ENCODE measurements around the gene PTN.

The PTN gene

DNA sequence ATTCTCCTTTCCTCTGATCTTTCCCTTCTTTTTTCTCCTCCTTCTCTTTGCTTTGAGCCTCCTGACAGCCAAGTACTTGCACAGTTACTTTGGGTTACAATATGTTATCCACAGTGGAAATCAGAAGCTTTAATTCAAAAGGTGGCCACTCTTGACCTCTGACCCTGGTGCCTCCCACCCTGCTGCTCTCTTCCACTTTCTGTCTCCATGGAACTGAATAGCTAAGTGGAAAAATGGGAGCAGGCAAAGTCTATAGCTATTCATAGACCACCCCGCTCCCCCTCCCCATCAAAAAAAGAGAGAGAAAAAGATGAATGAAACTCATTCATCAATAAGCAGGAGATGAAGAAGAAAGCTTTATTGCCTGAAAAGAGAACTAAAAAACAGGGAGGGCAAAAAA lies 39.4 kb downstream of the PTN start:
- TF ChIP-seq GATA3 (IDR thresholded peaks at IDR 0.05; ENCODE audit: low read depth, low read length), result no peak

DNA sequence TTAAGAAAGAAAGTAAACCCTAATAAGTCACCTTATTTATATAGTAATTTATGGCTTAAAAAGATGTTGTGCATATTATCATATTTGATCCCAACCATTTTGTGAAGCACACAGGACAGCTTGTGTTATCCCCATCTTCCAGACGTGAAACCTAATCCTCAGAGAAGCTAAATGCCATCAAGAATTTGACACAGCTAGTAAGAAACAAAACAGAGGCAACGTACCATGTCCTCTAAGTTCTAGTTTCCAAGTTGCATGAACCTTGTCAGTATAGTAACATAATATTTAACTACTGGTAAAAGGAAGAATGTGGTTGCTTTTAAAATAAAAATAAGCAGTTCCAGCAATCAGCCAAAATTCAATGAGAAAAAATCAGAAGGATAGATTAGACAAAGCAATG lies 41.5 kb downstream of the PTN start:
- no peak for TF ChIP-seq GATA3 (IDR thresholded peaks at IDR 0.05; ENCODE audit: low read depth, low read length)
- no peak for TF ChIP-seq GATA2 (IDR thresholded peaks at IDR 0.05; ENCODE audit: low read depth, low read length)

DNA sequence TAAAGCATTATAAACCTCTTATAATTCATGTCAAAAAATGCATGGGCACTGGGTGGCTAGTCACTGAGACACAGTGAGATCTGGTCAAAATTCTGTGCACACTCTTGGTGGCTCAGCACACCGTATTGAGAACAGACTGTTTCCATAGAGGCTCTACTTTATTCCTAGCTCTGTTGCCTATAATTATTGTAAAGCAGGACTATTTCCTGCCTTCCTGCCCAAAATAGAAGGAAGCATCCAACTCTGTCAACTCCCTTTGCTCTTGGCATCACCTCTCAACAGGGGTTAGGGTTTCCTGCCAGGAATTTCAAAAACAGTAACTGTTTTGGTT lies 45.1 kb downstream of the PTN start:
- no peak for TF ChIP-seq GATA3 (IDR thresholded peaks at IDR 0.05; ENCODE audit: low read depth, low read length)
- no peak for TF ChIP-seq GATA2 (IDR thresholded peaks at IDR 0.05; ENCODE audit: low read depth, low read length)

DNA sequence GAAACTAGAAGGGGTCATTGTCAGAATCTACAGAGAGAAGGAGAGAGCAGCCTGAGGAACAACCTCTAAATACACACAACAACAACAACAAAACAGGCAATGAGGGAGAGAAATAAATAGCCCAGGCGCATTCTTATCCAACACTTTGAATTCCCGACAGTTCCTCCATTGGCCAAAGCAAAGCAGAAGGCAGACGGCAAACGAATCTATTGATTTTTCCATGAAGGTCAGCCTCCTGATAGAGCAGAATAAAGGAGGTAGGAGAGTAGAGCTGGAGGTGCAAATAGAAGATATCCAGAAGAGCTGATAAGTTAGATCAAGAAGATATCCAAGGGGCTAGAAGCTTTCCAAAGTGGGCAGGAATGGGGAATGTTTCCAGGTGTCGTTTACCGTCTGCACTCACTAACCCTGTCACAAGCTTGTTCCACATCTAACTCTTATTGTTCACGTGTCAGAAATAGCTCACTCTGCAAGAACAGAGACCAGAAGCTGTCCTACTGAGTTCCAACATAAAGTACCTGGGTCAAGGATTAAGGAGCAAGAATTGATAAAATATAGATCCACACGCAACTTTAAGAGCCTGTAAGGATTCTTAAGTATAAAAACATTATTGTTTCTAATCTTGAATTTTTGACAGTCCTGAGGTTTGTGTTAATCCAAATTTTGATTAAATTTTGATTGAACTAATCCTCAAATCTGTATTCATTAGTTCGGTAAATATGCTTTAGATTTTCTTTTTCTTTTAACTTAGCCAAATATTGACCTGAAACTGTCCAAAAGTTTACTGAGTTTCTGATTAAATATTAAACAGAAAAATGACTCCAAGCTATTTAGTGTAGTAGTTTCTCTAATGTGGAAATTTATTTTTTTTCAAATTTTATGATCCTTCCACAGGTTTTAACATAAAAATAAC lies 45.7 kb downstream of the PTN start:
- TF ChIP-seq GATA3 (IDR thresholded peaks at IDR 0.05; ENCODE audit: low read depth, low read length) (no peak), GATA2 (IDR thresholded peaks at IDR 0.05; ENCODE audit: low read depth, low read length) (no peak)

DNA sequence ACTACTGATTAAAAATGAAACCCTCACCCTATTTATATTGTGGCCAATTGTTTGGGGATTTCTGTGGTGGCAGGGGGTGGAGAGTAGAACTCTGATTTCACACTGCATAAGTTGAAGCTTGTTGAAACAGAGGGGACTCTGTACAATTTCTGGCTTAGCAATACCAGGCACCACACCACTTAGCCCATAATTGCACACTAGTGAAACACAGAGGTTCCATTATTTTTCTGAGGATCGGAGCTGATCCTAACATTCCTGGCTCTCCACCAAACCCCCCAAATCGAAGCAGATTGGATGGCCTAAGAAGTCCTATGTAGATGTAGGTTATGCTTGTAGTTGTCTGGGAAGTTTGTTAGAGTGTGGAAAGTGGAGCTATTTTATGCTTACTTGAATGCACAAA lies 47.0 kb downstream of the PTN start:
- TF ChIP-seq GATA2 (IDR thresholded peaks at IDR 0.05; ENCODE audit: low read depth, low read length) (no peak), GATA3 (IDR thresholded peaks at IDR 0.05; ENCODE audit: low read depth, low read length) (no peak)

DNA sequence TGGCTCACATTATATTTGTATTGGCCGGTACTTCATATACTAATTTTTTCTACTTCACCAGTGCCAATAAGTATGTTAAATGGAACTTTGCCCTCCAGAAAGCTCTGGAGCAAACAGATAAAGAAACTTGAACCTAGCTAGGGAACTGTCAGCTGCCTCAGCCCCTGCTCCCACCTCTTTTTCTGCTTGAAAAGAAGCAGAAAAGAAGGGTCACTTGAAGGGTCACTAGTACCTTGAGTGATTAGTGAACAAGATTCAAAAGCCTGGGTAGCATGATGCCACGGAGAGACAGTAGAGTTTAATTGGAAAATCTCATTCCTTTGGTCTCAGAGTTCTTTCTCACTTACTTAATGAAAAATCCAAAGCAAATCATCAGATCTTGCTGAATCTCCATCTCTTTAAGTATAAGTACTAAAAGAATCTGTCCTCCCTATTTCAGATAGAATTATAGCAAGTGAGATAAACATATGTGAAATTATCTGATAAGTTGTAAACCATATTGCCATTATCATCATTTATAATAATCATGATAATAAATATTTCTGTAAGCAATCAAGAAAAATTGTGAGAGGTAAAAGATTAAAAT lies 47.7 kb downstream of the PTN start:
- no peak for TF ChIP-seq GATA3 (IDR thresholded peaks at IDR 0.05; ENCODE audit: low read depth, low read length)
- TF ChIP-seq GATA2 (IDR thresholded peaks at IDR 0.05; ENCODE audit: low read depth, low read length), result no peak

DNA sequence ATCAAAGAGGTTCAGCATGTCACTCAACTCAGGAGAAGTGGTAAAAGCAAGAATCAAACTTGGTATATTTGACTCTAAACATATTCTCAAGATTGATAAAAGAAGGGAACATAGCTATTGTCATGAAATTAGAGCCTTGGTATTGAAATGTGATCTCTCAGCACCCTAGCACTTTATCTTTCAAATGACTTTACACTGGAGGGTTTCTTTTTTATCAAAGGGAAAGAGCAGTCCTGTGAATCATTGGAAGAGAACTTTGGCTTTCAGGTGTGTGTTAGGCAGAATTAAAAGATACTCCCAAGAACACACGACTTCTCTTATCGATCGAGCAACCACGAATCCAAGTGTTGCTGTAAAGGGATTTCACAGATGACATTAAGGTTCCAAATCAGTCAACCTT lies 54.4 kb downstream of the PTN start:
- no peak for TF ChIP-seq GATA2 (IDR thresholded peaks at IDR 0.05; ENCODE audit: low read depth, low read length)
- no peak for TF ChIP-seq GATA3 (IDR thresholded peaks at IDR 0.05; ENCODE audit: low read depth, low read length)

DNA sequence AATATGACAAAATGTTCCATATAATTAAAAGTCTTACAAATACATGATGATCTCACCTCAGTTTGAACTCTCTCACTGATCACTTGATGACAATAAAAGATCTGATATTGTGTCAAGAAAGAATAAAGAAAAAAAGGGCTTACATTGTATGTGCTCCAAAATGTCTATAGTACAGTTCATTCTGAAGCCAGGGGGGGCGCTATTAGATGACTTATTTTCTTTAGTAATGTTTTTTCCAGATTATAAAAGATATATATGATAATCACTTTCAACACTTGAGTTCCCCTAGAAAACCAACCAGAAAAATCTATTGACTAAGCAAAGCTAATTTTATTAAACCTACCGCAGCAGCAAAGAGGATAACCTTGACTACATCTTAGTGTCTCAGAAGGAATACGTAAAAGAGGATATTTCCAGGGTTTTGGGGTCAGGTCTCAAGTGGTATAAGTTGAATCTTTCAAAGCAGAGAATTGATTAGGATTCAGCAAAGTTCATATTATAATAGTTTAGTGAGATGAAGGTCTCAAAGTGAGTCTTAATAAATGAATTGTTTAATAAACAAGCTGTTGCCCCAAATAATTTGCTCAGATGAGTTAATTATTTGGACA lies 55.8 kb downstream of the PTN start:
- no peak for TF ChIP-seq GATA3 (IDR thresholded peaks at IDR 0.05; ENCODE audit: low read depth, low read length)

DNA sequence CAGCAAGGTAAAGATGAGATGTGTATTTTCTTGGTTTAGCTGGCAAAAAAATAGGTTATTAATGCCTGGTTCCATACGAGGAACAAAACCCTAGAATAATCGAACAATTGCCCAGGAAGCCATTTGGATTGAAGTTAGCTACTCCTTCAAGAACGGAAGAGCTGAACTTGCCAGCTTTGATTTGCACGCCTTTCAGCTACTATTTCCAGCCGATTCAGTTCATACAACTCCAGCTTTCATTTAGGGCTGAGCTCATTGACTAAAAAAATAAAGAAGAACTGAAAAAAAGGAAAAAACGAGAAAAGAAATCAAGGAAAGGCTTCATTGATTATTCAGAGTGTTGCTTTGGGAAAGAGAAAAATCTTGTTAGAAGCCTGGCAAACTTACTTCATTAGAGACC lies 60.4 kb downstream of the PTN start:
- no peak for TF ChIP-seq GATA3 (IDR thresholded peaks at IDR 0.05; ENCODE audit: low read depth, low read length)
- no peak for TF ChIP-seq GATA2 (IDR thresholded peaks at IDR 0.05; ENCODE audit: low read depth, low read length)

DNA sequence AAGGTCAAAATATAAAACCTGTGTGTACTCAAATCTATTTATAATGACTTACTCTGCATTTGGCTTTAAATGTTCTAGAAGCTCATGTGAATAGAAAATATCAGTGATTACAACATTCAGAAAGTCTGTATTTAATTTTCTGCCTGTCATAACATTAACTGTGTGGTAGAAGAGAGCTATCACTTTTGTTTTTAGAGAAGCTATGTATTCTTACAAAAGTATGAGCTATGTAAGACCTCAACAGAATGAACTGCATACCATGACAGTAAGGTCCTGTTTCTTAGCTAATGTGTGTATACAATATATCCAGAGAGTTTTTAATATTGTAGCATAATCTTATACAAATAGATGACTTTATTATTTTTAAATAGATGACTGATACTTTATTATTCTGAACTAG lies 61.5 kb downstream of the PTN start:
- no peak for TF ChIP-seq GATA2 (IDR thresholded peaks at IDR 0.05; ENCODE audit: low read depth, low read length)
- no peak for TF ChIP-seq GATA3 (IDR thresholded peaks at IDR 0.05; ENCODE audit: low read depth, low read length)

DNA sequence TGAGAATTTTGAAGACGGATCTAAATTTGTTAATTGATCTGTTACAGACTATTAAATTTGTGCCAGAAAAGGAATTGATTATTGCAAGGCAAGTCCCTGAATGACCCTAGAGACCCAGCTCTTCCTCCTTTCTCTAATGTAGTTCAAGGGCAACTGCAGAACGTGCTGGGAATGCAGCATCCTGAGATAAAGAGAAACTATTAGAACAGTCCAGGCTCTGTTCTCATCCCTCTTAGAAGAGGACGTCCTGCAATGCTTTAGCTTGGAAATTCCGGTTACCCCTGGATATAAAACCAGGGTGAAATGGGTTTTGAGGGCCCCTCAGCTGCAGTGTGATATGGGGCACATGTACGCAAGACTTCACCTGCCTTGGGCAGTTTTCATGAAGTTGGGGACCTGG lies 67.3 kb downstream of the PTN start:
- TF ChIP-seq GATA2 (IDR thresholded peaks at IDR 0.05; ENCODE audit: low read depth, low read length) (no peak), GATA3 (IDR thresholded peaks at IDR 0.05; ENCODE audit: low read depth, low read length) (no peak)

DNA sequence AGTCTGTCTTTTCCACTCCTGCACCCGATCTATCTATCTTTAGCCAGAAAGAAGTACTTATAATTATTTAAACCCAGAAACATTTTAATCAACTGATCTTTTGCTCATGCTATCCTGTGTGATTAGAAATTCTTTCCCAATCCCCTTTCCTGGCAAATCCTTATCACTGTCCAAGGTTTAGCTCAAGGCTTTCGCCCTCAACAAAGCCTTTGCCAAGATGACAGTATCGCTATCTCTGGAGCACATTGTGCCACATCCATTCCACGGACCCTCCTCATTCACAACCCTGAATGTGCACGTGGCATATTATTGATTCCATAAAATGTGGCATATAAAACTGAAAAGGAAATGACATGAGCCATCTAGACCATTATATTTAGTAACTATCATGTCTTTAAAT lies 71.3 kb downstream of the PTN start:
- TF ChIP-seq GATA3 (IDR thresholded peaks at IDR 0.05; ENCODE audit: low read depth, low read length), result no peak
- TF ChIP-seq GATA2 (IDR thresholded peaks at IDR 0.05; ENCODE audit: low read depth, low read length), result no peak

DNA sequence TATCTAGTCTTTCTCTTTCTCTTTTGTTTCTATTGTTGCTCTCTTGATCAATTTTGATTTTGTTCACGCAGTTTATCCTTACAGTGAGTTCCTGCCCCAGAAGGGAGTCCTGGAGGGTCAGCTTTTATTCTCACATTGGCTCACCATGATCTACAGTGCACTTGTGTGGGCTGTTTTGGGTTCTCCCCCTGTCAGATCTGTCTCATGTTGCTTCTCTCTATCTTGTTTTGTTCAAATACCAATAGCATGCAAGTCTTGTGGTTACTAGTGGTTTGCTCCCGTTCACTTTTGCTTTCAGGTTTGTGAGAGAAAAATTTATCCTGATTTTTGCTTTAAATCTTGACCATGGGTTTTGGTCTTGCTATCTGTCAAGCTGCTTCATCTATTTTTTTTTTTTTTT lies 74.3 kb downstream of the PTN start:
- TF ChIP-seq GATA2 (IDR thresholded peaks at IDR 0.05; ENCODE audit: low read depth, low read length) (no peak), GATA3 (IDR thresholded peaks at IDR 0.05; ENCODE audit: low read depth, low read length) (no peak)

DNA sequence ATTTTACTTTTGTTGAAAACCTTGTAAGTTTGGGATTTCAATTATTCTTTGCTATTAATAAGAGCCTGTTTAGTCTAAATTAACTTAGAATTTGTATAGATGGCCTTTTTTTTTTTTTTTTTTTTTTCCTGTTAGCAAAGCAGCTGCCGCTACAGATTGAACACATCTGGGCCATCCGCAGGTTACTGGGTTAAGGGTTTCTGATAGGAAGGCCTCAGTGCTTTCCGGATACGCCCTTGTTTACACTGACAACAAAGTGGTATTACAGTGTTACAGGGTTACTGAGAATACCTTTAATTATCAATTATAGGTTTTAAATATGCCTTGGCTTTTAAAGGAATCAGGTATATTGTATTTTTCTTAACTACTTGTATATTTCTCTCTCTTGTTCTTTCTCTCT lies 76.8 kb downstream of the PTN start:
- no peak for TF ChIP-seq GATA3 (IDR thresholded peaks at IDR 0.05; ENCODE audit: low read depth, low read length)
- TF ChIP-seq GATA2 (IDR thresholded peaks at IDR 0.05; ENCODE audit: low read depth, low read length), result no peak

DNA sequence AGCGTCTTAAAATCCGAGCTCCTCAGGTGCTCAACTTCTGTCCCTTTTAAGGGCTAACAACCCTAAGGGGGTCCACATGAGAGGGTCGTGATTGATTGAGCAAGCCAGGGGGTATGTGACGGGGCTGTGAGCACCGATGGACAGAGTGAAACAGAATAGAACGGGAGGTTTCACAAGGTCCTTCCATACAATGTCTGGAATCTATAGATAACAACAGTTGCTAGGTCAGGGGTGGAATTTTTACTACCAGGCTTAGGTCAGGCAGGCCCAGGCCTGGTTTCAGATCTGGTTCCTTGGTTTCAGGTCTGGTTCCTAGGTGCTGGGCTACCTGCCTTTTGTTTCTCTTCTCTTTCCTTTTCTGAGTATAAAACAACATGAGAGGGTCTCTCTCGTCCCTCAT lies 80.9 kb downstream of the PTN start:
- TF ChIP-seq GATA2 (IDR thresholded peaks at IDR 0.05; ENCODE audit: low read depth, low read length) (no peak), GATA3 (IDR thresholded peaks at IDR 0.05; ENCODE audit: low read depth, low read length) (no peak)
